Nephron (organoid): ENCODE results near the gene ERBB4.

Source experiments
- H3K27ac Mint-ChIP-seq, 3 experiments: 2 replicates each; pipeline ENCODE4 v1.8.0; 2020; ENCODE audit warnings: mixed read lengths in 3 of 3, mild to moderate bottlenecking in 2 of 3, moderate library complexity in 1 of 3
- H3K27me3 Mint-ChIP-seq: 2 replicates; pipeline ENCODE4 v1.8.0; 2021; ENCODE audit warnings: low read depth, mild to moderate bottlenecking, moderate library complexity, mixed read lengths
- H3K36me3 Mint-ChIP-seq: 2 replicates; pipeline ENCODE4 v1.8.0; 2020; ENCODE audit warnings: low read depth, mixed read lengths
- H3K4me1 Mint-ChIP-seq: 2 replicates; pipeline ENCODE4 v1.8.0; 2020; ENCODE audit warnings: mixed read lengths
- H3K4me3 Mint-ChIP-seq, 3 experiments: 2 replicates each; pipeline ENCODE4 v1.8.0; 2020; ENCODE audit warnings: mild to moderate bottlenecking in 3 of 3, mixed read lengths in 3 of 3, moderate library complexity in 2 of 3
- H3K9me3 Mint-ChIP-seq: 2 replicates; pipeline ENCODE4 v1.8.0; 2020; ENCODE audit warnings: mixed read lengths
- TF ChIP-seq, protein P1 (sequence below), 3 experiments: fragments of 200-600 bp; sonication (generic); IDR thresholded peaks; one replicate each; pipeline ENCODE4 v1.5.0; 2021; ENCODE audit warnings: antibody characterized with exemption in 3 of 3; ENCODE audit not compliant: unreplicated experiment in 3 of 3

Gene ERBB4

DNA sequence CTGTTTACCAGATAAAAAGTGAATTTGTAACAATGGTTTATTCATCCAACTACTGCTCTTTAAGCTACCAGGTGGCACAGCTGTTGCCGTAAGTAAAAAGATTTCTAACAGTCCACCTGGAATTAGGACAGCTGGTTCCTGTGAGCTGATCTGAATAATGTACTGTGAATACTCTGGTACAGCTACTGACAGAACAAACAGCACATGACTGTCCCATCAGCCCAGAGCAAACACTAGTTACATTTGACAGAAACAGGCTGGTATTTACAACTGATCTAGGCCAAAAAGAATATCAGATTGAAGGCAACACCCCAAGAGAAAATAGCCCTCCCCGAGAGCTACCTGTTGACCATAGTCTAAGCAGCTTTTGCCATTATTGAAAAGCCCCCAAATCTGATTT lies 1141.8 kb downstream of the ERBB4 start:
- no peaks in the 10 kb centered on the region for H3K27me3 Mint-ChIP-seq
- H3K27ac Mint-ChIP-seq: no peak overlapping the region
- no peaks in the 10 kb centered on the region for H3K36me3 Mint-ChIP-seq
- no peaks in the 10 kb centered on the region for H3K9me3 Mint-ChIP-seq
- H3K4me1 Mint-ChIP-seq: peaks cover 5% of the 10 kb centered on the region
- TF ChIP-seq, protein P1, sequence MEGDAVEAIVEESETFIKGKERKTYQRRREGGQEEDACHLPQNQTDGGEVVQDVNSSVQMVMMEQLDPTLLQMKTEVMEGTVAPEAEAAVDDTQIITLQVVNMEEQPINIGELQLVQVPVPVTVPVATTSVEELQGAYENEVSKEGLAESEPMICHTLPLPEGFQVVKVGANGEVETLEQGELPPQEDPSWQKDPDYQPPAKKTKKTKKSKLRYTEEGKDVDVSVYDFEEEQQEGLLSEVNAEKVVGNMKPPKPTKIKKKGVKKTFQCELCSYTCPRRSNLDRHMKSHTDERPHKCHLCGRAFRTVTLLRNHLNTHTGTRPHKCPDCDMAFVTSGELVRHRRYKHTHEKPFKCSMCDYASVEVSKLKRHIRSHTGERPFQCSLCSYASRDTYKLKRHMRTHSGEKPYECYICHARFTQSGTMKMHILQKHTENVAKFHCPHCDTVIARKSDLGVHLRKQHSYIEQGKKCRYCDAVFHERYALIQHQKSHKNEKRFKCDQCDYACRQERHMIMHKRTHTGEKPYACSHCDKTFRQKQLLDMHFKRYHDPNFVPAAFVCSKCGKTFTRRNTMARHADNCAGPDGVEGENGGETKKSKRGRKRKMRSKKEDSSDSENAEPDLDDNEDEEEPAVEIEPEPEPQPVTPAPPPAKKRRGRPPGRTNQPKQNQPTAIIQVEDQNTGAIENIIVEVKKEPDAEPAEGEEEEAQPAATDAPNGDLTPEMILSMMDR (IDR thresholded peaks at IDR 0.05; ENCODE audit: unreplicated experiment in 3 of 3): no peak
- H3K4me3 Mint-ChIP-seq: no peak overlapping the region

DNA sequence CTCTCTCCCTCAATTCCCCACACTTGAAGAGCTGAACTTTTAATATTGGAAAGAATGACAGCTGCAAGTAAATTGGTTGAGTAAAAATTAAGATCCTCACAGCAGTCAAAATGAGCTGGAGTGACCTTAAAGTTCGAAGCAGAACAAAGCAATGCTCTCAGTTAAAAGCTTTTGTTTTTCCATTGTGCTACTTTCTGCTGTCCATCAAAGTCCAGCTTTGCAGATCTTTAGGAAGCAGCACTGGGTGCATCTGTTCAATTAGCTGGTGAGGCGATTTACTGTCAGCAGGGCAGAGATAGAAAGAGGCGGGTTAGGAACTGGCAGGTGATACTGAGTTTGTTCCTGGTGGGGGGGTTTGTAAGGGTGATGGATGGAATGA lies 1147.4 kb downstream of the ERBB4 start:
- Mint-ChIP-seq H3K9me3 (no peaks in the 10 kb centered on the region), H3K27ac (no peak overlapping the region), H3K4me3 (no peak overlapping the region), H3K4me1 (no peaks in the 10 kb centered on the region), H3K36me3 (no peaks in the 10 kb centered on the region), H3K27me3 (no peaks in the 10 kb centered on the region)
- TF ChIP-seq, protein P1 (IDR thresholded peaks at IDR 0.05; ENCODE audit: unreplicated experiment in 3 of 3): no peak

DNA sequence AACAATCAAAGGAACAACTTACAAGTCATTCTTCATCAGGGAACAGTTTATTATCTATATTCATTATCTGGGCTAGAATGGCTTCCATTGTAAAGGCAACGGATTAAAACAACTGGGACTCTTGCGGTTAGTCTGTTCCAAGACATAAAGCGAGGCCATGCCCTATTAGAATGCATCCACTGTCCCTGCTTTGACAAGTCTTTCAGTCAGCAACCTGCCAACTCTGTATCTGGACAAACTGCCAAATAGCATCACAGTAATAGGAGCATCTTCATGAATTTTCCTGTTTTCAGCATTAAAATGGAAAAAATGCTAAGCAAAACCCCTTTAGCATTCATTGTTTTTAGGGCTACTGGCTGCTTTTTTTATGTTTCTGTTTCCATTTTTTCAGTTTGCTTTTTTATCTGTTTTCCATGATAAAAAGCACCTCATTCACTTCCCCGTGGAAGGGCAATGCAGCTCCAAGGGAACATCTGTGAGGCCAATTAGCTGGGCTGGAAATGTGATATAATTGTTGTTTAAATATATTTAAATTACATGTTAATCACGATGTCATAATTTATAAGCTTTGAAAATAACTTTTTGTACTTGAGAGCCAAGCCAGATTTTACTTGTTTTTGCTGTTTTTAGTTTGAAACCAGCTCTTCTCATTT lies 1147.9 kb downstream of the ERBB4 start:
- H3K27ac Mint-ChIP-seq: no peak overlapping the region
- H3K4me3 Mint-ChIP-seq: no peak overlapping the region
- TF ChIP-seq, protein P1 (IDR thresholded peaks at IDR 0.05; ENCODE audit: unreplicated experiment in 3 of 3): no peak
- H3K27me3 Mint-ChIP-seq: no peaks in the 10 kb centered on the region
- no peaks in the 10 kb centered on the region for H3K36me3 Mint-ChIP-seq
- no peaks in the 10 kb centered on the region for H3K4me1 Mint-ChIP-seq
- no peaks in the 10 kb centered on the region for H3K9me3 Mint-ChIP-seq

DNA sequence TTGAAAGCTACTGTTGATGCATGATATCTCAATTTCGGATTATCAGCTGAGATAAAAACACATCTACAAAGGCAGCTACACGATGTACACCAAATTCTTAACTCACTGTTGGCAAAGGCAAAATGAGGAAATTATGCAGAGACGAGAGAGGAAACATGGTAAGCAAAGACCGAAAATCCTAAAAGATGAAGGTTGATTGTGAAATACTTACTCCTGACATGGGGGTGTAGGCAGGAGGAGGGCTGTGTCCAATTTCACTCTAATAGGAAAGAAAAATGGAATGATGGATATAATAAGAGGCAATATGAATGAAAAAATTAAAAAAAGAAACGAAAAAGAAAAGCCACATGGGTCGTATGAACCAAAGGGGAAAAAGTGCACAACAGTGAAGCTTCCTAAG lies 1150.9 kb downstream of the ERBB4 start:
- TF ChIP-seq, protein P1 (IDR thresholded peaks at IDR 0.05; ENCODE audit: unreplicated experiment in 3 of 3): no peak
- Mint-ChIP-seq H3K27ac (no peak overlapping the region), H3K36me3 (no peaks in the 10 kb centered on the region), H3K4me1 (no peaks in the 10 kb centered on the region), H3K27me3 (no peaks in the 10 kb centered on the region), H3K9me3 (no peaks in the 10 kb centered on the region), H3K4me3 (no peak overlapping the region)

DNA sequence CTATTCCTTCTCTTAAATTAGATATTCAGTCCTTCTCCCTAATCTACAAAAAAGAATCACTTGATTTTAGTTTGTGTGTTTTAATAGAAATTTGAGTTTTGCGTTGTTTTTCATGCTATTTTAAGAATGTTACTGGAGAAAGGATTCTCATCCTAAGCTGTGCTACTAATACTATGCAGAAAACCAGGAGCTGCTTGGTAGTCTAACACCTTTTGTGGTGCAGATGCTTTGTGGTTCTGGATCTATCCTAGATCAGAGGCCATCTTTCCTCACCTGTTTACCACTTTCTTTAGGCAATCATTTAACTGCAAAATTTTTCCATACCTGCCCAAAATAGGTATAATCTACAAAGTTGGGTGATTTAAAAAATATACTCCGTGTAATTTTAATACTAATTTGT lies 1158.6 kb downstream of the ERBB4 start:
- TF ChIP-seq, protein P1 (IDR thresholded peaks at IDR 0.05; ENCODE audit: unreplicated experiment in 3 of 3): no peak
- H3K4me1 Mint-ChIP-seq: no peaks in the 10 kb centered on the region
- H3K27ac Mint-ChIP-seq: no peak overlapping the region
- H3K4me3 Mint-ChIP-seq: no peak overlapping the region
- no peaks in the 10 kb centered on the region for H3K27me3 Mint-ChIP-seq
- H3K9me3 Mint-ChIP-seq: no peaks in the 10 kb centered on the region
- no peaks in the 10 kb centered on the region for H3K36me3 Mint-ChIP-seq

DNA sequence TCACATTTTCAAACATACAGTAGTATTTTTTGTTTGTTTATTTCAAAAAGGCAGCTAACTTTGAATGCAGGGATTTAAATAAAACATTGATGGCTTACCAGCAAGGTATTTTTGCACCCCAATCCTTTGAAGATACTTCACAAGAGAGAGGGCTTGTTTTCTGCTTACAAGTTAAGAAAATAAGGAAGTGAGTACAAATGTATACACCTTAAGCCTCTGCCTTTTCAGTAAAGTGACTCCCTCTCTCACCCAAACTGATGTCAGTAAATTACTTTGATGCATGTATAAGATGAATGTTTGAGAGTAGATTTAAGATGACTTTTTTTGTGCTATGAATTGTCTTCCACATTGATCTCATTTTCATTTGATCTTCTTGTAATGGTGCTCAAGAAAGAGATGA lies 1162.2 kb downstream of the ERBB4 start:
- TF ChIP-seq, protein P1 (IDR thresholded peaks at IDR 0.05; ENCODE audit: unreplicated experiment in 3 of 3): no peak
- H3K36me3 Mint-ChIP-seq: no peaks in the 10 kb centered on the region
- no peaks in the 10 kb centered on the region for H3K9me3 Mint-ChIP-seq
- H3K27ac Mint-ChIP-seq: no peak overlapping the region
- no peaks in the 10 kb centered on the region for H3K27me3 Mint-ChIP-seq
- H3K4me1 Mint-ChIP-seq: no peaks in the 10 kb centered on the region
- H3K4me3 Mint-ChIP-seq: no peak overlapping the region
